Left lung (tissue), 10 donors: ENCODE results near the gene ZNF274. TPM values are rescaled to one million over a fixed set of nuclear protein-coding genes. Genes with fewer than 3 reads are reported as not detected.

Experiments
- ATAC-seq: fragments of 200-7000 bp; cut with Tn5 transposase; one replicate; pipeline ENCODE4 v1.9.1; 2020; ENCODE audit warnings: moderate library complexity
- DNase-seq, 4 donors: peaks; one replicate each; pipeline ENCODE4 v3.0.0-alpha.2; 2013 to 2020
- H3K27ac ChIP-seq, 2 donors: fragments of 200-600 bp; sonication (generic) in 1 of 2; one replicate each; pipeline versions ENCODE4 v1.5.0 to v1.8.0; 2020 to 2021
- H3K27me3 ChIP-seq, 2 donors: fragments of 200-600 bp; sonication (generic) in 1 of 2; one replicate each; pipeline versions ENCODE4 v1.5.0 to v1.8.0; 2020 to 2021
- H3K36me3 ChIP-seq, 2 donors: fragments of 200-600 bp; sonication (generic) in 1 of 2; one replicate each; pipeline versions ENCODE4 v1.5.0 to v1.8.0; 2020 to 2021
- H3K4me1 ChIP-seq, 2 donors: fragments of 200-600 bp; one replicate each; pipeline ENCODE4 v1.8.0; 2021
- H3K4me3 ChIP-seq, 2 donors: fragments of 200-600 bp; sonication (generic) in 1 of 2; one replicate each; pipeline versions ENCODE4 v1.5.0 to v1.8.0; 2020 to 2021; ENCODE audit warnings: mild to moderate bottlenecking in 1 of 2
- H3K9me3 ChIP-seq, 2 donors: fragments of 200-600 bp; sonication (generic) in 1 of 2; one replicate each; pipeline versions ENCODE4 v1.5.0 to v1.8.0; 2020 to 2021
- intact Hi-C, 2 donors: fragments of 100-400 bp; cut with DNase I; formaldehyde crosslinking; loops; one replicate each; pipeline versions ENCODE4 v1.11.2 to v1.14.2; 2022
- polyA plus RNA-seq, 6 donors: library from polyadenylated mRNA; unstranded; fragments of 120-200 nt; gene quantifications; one replicate each; pipeline ENCODE4 v1.2.1, GENCODE V29; 2013; ENCODE audit not compliant: insufficient read length in 6 of 6
- total RNA-seq, 2 donors: library from RNA; stranded (reverse); fragmentation: NEBNext Ultra II Directional; extraction: Animal tissue kit (Norgen Biotek cat#: 25700); gene quantifications; one replicate each; pipeline ENCODE4 v1.2.1, GENCODE V29; 2021
- TF ChIP-seq, protein P1 (sequence below), 2 donors: fragments of 200-600 bp; sonication (generic) in 1 of 2; IDR thresholded peaks; one replicate each; pipeline versions ENCODE4 v1.5.0 to v1.8.0; 2021; ENCODE audit warnings: antibody characterized with exemption in 2 of 2
- donor health status: DM: no; HTN: yes; CAD: no.
- donor health status: DM: no; HTN: no; CAD: no.

Gene ZNF274
- total and polyA plus RNA-seq, 8 donors, result 18.7 to 25.9 (median 21.8) TPM

GRCh38 chr19:58150328-58150921, 32.4 kb upstream of the ZNF274 start, which contains the start of gene ZNF329:
Gene ZNF329 (minus strand): TSS chr19:58150789. CDS start chr19:58129503, 21,286 bp downstream.
- Histone ChIP-seq H3K9me3 (peaks cover 0 to 35% of the 10 kb centered on the region in 2 donors), H3K4me1 (peaks cover 7 to 23% of the 10 kb centered on the region in 2 donors), H3K4me3 (peak within 1 kb of the TSS; percentile 56 to 84), H3K36me3 (peaks cover 0 to 9% of the 10 kb centered on the region in 2 donors), H3K27me3 (no peaks in the 10 kb centered on the region), H3K27ac (peak within 1 kb of the TSS; percentile 47 to 84)
- TF ChIP-seq, protein P1, sequence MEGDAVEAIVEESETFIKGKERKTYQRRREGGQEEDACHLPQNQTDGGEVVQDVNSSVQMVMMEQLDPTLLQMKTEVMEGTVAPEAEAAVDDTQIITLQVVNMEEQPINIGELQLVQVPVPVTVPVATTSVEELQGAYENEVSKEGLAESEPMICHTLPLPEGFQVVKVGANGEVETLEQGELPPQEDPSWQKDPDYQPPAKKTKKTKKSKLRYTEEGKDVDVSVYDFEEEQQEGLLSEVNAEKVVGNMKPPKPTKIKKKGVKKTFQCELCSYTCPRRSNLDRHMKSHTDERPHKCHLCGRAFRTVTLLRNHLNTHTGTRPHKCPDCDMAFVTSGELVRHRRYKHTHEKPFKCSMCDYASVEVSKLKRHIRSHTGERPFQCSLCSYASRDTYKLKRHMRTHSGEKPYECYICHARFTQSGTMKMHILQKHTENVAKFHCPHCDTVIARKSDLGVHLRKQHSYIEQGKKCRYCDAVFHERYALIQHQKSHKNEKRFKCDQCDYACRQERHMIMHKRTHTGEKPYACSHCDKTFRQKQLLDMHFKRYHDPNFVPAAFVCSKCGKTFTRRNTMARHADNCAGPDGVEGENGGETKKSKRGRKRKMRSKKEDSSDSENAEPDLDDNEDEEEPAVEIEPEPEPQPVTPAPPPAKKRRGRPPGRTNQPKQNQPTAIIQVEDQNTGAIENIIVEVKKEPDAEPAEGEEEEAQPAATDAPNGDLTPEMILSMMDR (IDR thresholded peaks at IDR 0.05), result no peak
- ATAC-seq (peak; percentile 66), DNase-seq (peak; percentile 80 to 97 (median 91))
- intact Hi-C loops, result loop anchor here (10.0 kb wide), 1 partner anchor 126 kb away; no protein-coding TSS in a partner anchor

DNA sequence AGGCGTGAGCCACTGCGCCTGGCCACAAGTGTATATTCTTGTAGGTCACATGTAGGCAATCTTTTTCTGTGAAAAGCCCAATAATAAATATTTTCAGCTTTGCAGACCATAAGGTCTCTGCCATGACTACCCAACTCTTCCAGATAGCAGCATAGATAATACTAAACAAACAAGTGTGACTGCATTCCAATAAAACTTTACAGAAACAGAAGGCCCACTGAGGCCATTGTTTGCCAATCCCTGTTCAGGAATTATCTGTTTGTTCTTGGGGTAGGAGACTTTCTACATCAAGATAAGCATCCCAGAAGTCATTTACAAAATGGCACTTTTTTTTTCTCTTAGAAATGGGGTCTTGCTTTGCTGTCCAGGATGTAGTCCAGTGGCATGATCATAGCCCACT, 29.5 kb upstream of the ZNF274 start:
- DNase-seq (no peak), ATAC-seq (no peak)
- Histone ChIP-seq H3K27me3 (no peaks in the 10 kb centered on the region), H3K36me3 (no peaks in the 10 kb centered on the region), H3K27ac (no peak overlapping the region), H3K4me1 (peaks cover 7 to 23% of the 10 kb centered on the region in 2 donors), H3K4me3 (no peak overlapping the region), H3K9me3 (peaks cover 0 to 20% of the 10 kb centered on the region in 2 donors)
- TF ChIP-seq, protein P1 (IDR thresholded peaks at IDR 0.05), result no peak
- intact Hi-C loops, result loop anchor here (10.0 kb wide), 1 partner anchor 129 kb away; no protein-coding TSS in a partner anchor

DNA sequence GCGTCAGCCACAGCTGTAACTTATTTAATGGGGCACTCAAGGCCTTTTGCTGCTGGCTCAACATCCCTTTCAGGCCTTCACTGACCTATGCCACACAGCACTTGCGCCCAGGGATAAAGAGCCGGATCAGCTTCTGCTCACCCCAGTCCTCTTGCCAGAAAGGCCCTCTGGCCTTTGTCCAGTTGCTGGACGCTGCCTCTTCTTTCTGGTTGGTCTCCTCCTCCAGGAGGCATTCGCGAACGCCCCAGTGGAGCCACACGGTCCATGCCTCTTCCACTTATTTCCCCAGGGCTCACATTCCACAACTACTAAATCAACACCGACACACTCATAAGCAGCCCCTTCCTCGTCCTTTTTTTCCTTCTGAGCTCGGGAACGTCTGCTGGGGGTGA, 28.6 kb upstream of the ZNF274 start:
- TF ChIP-seq, protein P1 (IDR thresholded peaks at IDR 0.05), result no peak
- Histone ChIP-seq H3K27me3 (no peaks in the 10 kb centered on the region), H3K9me3 (peaks cover 0 to 20% of the 10 kb centered on the region in 2 donors), H3K4me1 (peaks cover 7 to 23% of the 10 kb centered on the region in 2 donors), H3K36me3 (no peaks in the 10 kb centered on the region), H3K27ac (peak overlapping the region; percentile 84 to 93), H3K4me3 (peak overlapping the region; percentile 69 to 76)
- ATAC-seq (peak; percentile 46), DNase-seq (peak in 3 of 4 donors; percentile 53 to 75 (median 59))
- intact Hi-C loops, result loop anchor here (10.0 kb wide), 1 partner anchor 129 kb away; no protein-coding TSS in a partner anchor

GRCh38 chr19:58154679-58155648, 27.9 kb upstream of the ZNF274 start:
- H3K4me1 ChIP-seq, result peaks cover 7 to 16% of the 10 kb centered on the region in 2 donors
- intact Hi-C loops, result loop anchor here (5.0 to 10.0 kb wide), 2 partner anchors 130 to 418 kb away; no protein-coding TSS in a partner anchor
- DNase-seq, result peak; percentile 95 to 99 (median 98)
- H3K4me3 ChIP-seq, result peak overlapping the region; percentile 69 to 76
- TF ChIP-seq, protein P1 (IDR thresholded peaks at IDR 0.05), result peak; percentile 92 to 97
- no peaks in the 10 kb centered on the region for H3K27me3 ChIP-seq
- H3K9me3 ChIP-seq, result peaks cover 0 to 22% of the 10 kb centered on the region in 2 donors
- H3K27ac ChIP-seq, result peak overlapping the region; percentile 84 to 93
- peak; percentile 97 for ATAC-seq
- H3K36me3 ChIP-seq, result no peaks in the 10 kb centered on the region
